T-helper 1 cell treated with Interleukin-12 subunit alpha and Interleukin-12 subunit beta and Interleukin-4 antibody, amounts not matched to agents 30 μg/mL and 1 μg/mL, for 36 hours (primary cell): ENCODE results near the gene KLHL24.
"Not testable (repeated sequence)": the region's sequence is repeated elsewhere in the genome, so short reads cannot be mapped to it uniquely, and the experiment has no call there.

Source experiments
- H3K27ac Mint-ChIP-seq: one replicate; pipeline ENCODE4 v1.8.0; 2021; ENCODE audit warnings: mild to moderate bottlenecking, mixed read lengths
- H3K27me3 Mint-ChIP-seq: one replicate; pipeline ENCODE4 v1.8.0; 2021; ENCODE audit warnings: low read depth, mixed read lengths
- H3K36me3 Mint-ChIP-seq: one replicate; pipeline ENCODE4 v1.8.0; 2021; ENCODE audit warnings: low read depth, mixed read lengths
- H3K4me1 Mint-ChIP-seq: one replicate; pipeline ENCODE4 v1.8.0; 2021; ENCODE audit warnings: low read depth, mixed read lengths
- H3K4me3 Mint-ChIP-seq: one replicate; pipeline ENCODE4 v1.8.0; 2021; ENCODE audit warnings: mild to moderate bottlenecking, moderate library complexity, mixed read lengths
- H3K9me3 Mint-ChIP-seq: one replicate; pipeline ENCODE4 v1.8.0; 2021; ENCODE audit warnings: mixed read lengths

The KLHL24 gene

DNA sequence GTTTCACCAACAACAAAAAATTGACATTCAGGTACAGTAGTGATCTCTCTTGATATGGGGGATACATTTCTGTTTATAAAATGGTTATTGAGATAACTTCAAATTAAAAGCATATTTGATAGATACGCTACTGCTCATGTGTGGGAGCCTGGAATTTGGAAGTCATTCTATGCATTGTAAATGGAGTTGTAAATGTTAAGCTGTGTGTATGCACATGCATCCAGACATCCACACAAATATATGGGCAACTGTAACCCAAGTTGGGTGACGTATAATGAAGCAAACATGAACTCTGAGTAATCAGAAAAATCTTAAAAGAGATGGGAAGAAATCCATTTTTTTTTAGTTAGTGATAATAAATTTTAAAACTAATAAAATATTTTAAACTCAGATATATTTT is 9.8 kb downstream of the KLHL24 start:
- no peak overlapping the region for H3K4me3 Mint-ChIP-seq
- no peak overlapping the region for H3K27ac Mint-ChIP-seq
- H3K4me1 Mint-ChIP-seq = no peaks in the 10 kb centered on the region
- H3K27me3 Mint-ChIP-seq = no peaks in the 10 kb centered on the region
- H3K9me3 Mint-ChIP-seq = peaks cover 6% of the 10 kb centered on the region
- peaks cover 16% of the 10 kb centered on the region for H3K36me3 Mint-ChIP-seq

GRCh38 chr3:183650554-183650953 is 15.1 kb downstream of the KLHL24 start:
- Mint-ChIP-seq H3K27me3 (no peaks in the 10 kb centered on the region), H3K4me3 (no peak overlapping the region), H3K9me3 (peaks cover 42% of the 10 kb centered on the region), H3K27ac (no peak overlapping the region), H3K36me3 (peaks cover 39% of the 10 kb centered on the region), H3K4me1 (no peaks in the 10 kb centered on the region)

DNA sequence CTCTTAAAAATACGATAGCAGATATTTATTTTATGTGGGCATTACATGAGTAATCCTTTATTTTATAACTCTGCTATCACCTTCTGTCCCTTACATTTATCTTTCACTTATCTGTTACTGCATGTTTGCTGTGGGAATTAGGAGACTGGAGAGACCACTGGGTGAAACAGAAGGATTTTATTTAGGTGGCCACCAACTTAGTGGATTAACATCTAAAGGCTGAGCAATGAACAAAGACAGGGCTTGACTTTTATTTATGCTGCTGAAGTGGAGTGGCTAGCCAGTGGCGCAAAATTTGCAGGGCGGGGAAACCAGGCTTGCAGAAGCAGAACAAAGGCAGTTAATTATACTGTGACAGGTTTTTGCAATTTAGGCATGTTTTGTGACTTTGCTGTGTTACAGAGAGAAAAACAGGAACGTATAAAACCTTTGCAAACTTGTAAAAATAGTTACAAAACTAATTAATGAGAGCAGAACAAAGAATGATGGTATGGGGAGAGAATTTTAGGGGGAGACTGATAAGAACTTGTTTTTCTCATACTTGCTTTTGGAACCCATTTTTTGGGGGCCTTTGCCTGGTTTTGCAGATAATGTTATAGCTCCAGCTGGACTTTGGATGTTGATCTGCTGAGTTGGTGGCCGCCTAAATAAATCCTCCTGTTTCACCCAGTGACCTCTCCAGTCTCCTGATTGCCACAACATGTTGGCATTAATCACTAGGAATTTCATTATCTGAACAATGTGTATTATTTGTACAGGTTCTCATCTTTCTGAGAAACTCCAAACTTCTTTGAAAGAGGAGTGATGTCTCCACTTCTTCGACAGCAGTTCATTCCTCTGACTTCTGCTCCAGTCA is 18.0 kb downstream of the KLHL24 start:
- Mint-ChIP-seq H3K27ac (no peak overlapping the region), H3K4me1 (no peaks in the 10 kb centered on the region), H3K36me3 (peaks cover 44% of the 10 kb centered on the region), H3K27me3 (no peaks in the 10 kb centered on the region), H3K4me3 (no peak overlapping the region), H3K9me3 (peaks cover 53% of the 10 kb centered on the region)

- H3K27me3 Mint-ChIP-seq = no peaks in the 10 kb centered on the region
- H3K9me3 Mint-ChIP-seq = peaks cover 52% of the 10 kb centered on the region
- no peak overlapping the region for H3K27ac Mint-ChIP-seq
- no peaks in the 10 kb centered on the region for H3K4me1 Mint-ChIP-seq
- H3K36me3 Mint-ChIP-seq = peaks cover 49% of the 10 kb centered on the region
- H3K4me3 Mint-ChIP-seq = no peak overlapping the region
Measured at GRCh38 chr3:183654727-183655126, 19.3 kb downstream of the KLHL24 start.

GRCh38 chr3:183662099-183662498 is 26.7 kb downstream of the KLHL24 start:
- peaks cover 27% of the 10 kb centered on the region for H3K36me3 Mint-ChIP-seq
- no peak overlapping the region for H3K27ac Mint-ChIP-seq
- H3K9me3 Mint-ChIP-seq = peaks cover 2% of the 10 kb centered on the region
- H3K4me1 Mint-ChIP-seq = no peaks in the 10 kb centered on the region
- H3K27me3 Mint-ChIP-seq = no peaks in the 10 kb centered on the region
- H3K4me3 Mint-ChIP-seq = no peak overlapping the region

DNA sequence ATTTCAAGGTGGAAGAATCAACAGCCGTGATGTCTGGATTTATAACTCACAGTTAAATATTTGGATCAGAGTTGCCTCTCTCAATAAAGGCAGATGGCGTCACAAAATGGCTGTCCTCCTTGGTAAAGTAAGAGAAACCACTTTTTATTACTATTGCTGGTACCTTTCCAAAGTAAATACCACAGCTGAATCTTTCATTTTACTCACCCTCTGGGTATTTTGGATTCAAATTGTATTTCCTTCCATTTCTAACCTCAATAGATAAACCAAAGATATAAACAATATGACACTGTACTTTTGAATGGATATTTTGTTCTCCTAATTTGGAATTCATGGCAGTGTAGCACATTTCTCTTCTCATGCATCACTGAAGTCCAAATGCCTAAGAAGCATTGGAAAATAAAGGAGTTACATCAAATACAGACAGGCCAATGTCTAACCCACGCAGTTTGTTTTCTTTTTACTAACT is 29.5 kb downstream of the KLHL24 start:
- Mint-ChIP-seq H3K36me3 (peaks cover 18% of the 10 kb centered on the region), H3K4me3 (no peak overlapping the region), H3K27ac (no peak overlapping the region), H3K4me1 (no peaks in the 10 kb centered on the region), H3K9me3 (no peaks in the 10 kb centered on the region), H3K27me3 (no peaks in the 10 kb centered on the region)

DNA sequence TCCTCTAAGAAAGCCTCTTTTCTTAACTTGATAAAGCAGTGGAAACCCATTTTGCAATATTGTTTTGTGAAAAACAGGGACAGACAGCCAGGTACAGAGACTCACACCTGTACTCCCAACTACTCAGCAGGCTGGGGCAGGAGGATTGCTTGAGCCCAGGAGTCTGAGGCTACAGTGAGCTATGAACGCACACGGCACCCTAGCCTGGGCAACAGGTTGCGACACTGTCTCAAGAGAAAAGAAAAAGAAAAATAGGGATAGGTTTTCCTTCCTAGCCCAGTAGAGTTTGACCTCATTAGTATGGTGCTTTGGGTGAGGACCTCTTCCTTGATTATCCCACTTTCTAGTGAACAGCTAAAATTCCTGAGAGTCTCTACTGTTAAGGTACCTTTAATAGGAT is 44.6 kb downstream of the KLHL24 start:
- H3K36me3 Mint-ChIP-seq = peaks cover 7% of the 10 kb centered on the region
- H3K9me3 Mint-ChIP-seq = no peaks in the 10 kb centered on the region
- no peak overlapping the region for H3K4me3 Mint-ChIP-seq
- H3K27me3 Mint-ChIP-seq = no peaks in the 10 kb centered on the region
- no peak overlapping the region for H3K27ac Mint-ChIP-seq
- H3K4me1 Mint-ChIP-seq = peaks cover 2% of the 10 kb centered on the region

GRCh38 chr3:183687705-183688104 is 52.3 kb downstream of the KLHL24 start:
- Mint-ChIP-seq H3K27ac (no peak overlapping the region), H3K4me3 (no peak overlapping the region), H3K4me1 (peaks cover 2% of the 10 kb centered on the region), H3K27me3 (no peaks in the 10 kb centered on the region), H3K9me3 (no peaks in the 10 kb centered on the region), H3K36me3 (no peaks in the 10 kb centered on the region)

GRCh38 chr3:183688874-183689273 is 53.5 kb downstream of the KLHL24 start:
- H3K27ac Mint-ChIP-seq = no peak overlapping the region
- H3K9me3 Mint-ChIP-seq = no peaks in the 10 kb centered on the region
- no peaks in the 10 kb centered on the region for H3K27me3 Mint-ChIP-seq

GRCh38 chr3:183689621-183690020 is 54.2 kb downstream of the KLHL24 start:
- not testable (repeated sequence) for H3K36me3 Mint-ChIP-seq, H3K4me3 Mint-ChIP-seq, H3K4me1 Mint-ChIP-seq, H3K27ac Mint-ChIP-seq, H3K9me3 Mint-ChIP-seq, H3K27me3 Mint-ChIP-seq

More at GRCh38 chr3:183688874-183689273, 53.5 kb downstream of the KLHL24 start:
- peaks cover 2% of the 10 kb centered on the region for H3K4me1 Mint-ChIP-seq
- H3K4me3 Mint-ChIP-seq = no peak overlapping the region
- no peaks in the 10 kb centered on the region for H3K36me3 Mint-ChIP-seq

- no peaks in the 10 kb centered on the region for H3K27me3 Mint-ChIP-seq
- no peaks in the 10 kb centered on the region for H3K9me3 Mint-ChIP-seq
- no peak overlapping the region for H3K27ac Mint-ChIP-seq
- no peaks in the 10 kb centered on the region for H3K36me3 Mint-ChIP-seq
- no peak overlapping the region for H3K4me3 Mint-ChIP-seq
- no peaks in the 10 kb centered on the region for H3K4me1 Mint-ChIP-seq
Measured at GRCh38 chr3:183690402-183690995, 55.1 kb downstream of the KLHL24 start.

GRCh38 chr3:183692436-183692835 is 57.0 kb downstream of the KLHL24 start:
- Mint-ChIP-seq H3K4me1 (peaks cover 7% of the 10 kb centered on the region), H3K27me3 (no peaks in the 10 kb centered on the region), H3K9me3 (no peaks in the 10 kb centered on the region), H3K4me3 (no peak overlapping the region), H3K36me3 (no peaks in the 10 kb centered on the region), H3K27ac (no peak overlapping the region)

- Mint-ChIP-seq H3K4me1 (peaks cover 29% of the 10 kb centered on the region), H3K4me3 (no peak overlapping the region), H3K9me3 (no peaks in the 10 kb centered on the region), H3K27me3 (no peaks in the 10 kb centered on the region), H3K36me3 (peaks cover 7% of the 10 kb centered on the region), H3K27ac (no peak overlapping the region)
Measured at GRCh38 chr3:183695569-183696364, 60.3 kb downstream of the KLHL24 start.

- H3K4me3 Mint-ChIP-seq = peak overlapping the region; percentile 85
- H3K9me3 Mint-ChIP-seq = no peaks in the 10 kb centered on the region
- H3K36me3 Mint-ChIP-seq = peaks cover 13% of the 10 kb centered on the region
- peaks cover 37% of the 10 kb centered on the region for H3K4me1 Mint-ChIP-seq
- H3K27ac Mint-ChIP-seq = peak overlapping the region; percentile 86
- H3K27me3 Mint-ChIP-seq = no peaks in the 10 kb centered on the region
Measured at GRCh38 chr3:183697123-183697609, 61.7 kb downstream of the KLHL24 start.
